ENCODE measurements around the gene EFCAB12. TPM values are rescaled to one million over a fixed set of nuclear protein-coding genes. Genes with fewer than 3 reads are reported as not detected.
A peak's percentile ranks its signal among the peaks of the same experiment; 100 is the strongest.

Gene EFCAB12
- total and polyA plus RNA-seq, 2 donors from 2014 or later = 1.2 to 3.5 TPM

GRCh38 chr3:129417326-129417725 lies 11.1 kb downstream of the EFCAB12 start:
- H3K9ac ChIP-seq (ENCODE audit: low read length in 3 of 3) = no peak overlapping the region
- H3K4me1 ChIP-seq (ENCODE audit: control insufficient read depth in 2 of 3, insufficient read depth in 2 of 3, low read depth in 1 of 3, low read length in 3 of 3) = peaks cover 0 to 11% (median 10%) of the 10 kb centered on the region in 3 donors
- H3K9me3 ChIP-seq (ENCODE audit: control insufficient read depth in 2 of 3, insufficient read depth in 1 of 3, low read length in 3 of 3) = no peaks in the 10 kb centered on the region
- DNase-seq = peak in 3 of 5 donors; percentile 12 to 90 (median 65)
- H3K36me3 ChIP-seq (ENCODE audit: control insufficient read depth in 2 of 3, insufficient read depth in 3 of 3, low read length in 3 of 3) = no peaks in the 10 kb centered on the region
- no peak overlapping the region for H3K4me3 ChIP-seq (ENCODE audit: low read length in 3 of 3)
- H3K27me3 ChIP-seq (ENCODE audit: control insufficient read depth, insufficient read depth, low read length) = no peaks in the 10 kb centered on the region
- intact Hi-C loops (cut with DNase I) = no loop called here
- H3K27ac ChIP-seq (ENCODE audit: low read depth in 2 of 2, low read length in 2 of 2) = no peak overlapping the region
- no peak for FAIRE-seq
- TF ChIP-seq, protein P1, sequence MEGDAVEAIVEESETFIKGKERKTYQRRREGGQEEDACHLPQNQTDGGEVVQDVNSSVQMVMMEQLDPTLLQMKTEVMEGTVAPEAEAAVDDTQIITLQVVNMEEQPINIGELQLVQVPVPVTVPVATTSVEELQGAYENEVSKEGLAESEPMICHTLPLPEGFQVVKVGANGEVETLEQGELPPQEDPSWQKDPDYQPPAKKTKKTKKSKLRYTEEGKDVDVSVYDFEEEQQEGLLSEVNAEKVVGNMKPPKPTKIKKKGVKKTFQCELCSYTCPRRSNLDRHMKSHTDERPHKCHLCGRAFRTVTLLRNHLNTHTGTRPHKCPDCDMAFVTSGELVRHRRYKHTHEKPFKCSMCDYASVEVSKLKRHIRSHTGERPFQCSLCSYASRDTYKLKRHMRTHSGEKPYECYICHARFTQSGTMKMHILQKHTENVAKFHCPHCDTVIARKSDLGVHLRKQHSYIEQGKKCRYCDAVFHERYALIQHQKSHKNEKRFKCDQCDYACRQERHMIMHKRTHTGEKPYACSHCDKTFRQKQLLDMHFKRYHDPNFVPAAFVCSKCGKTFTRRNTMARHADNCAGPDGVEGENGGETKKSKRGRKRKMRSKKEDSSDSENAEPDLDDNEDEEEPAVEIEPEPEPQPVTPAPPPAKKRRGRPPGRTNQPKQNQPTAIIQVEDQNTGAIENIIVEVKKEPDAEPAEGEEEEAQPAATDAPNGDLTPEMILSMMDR (IDR thresholded peaks at IDR 0.05; ENCODE audit: borderline replicate concordance, extremely low read depth, insufficient read depth) = no peak

- Histone ChIP-seq H3K27ac (ENCODE audit: low read depth in 2 of 2, low read length in 2 of 2) (no peak overlapping the region), H3K36me3 (ENCODE audit: control insufficient read depth in 2 of 3, insufficient read depth in 3 of 3, low read length in 3 of 3) (no peaks in the 10 kb centered on the region), H3K9me3 (ENCODE audit: control insufficient read depth in 2 of 3, insufficient read depth in 1 of 3, low read length in 3 of 3) (no peaks in the 10 kb centered on the region), H3K4me3 (ENCODE audit: low read length in 3 of 3) (no peak overlapping the region), H3K27me3 (ENCODE audit: control insufficient read depth, insufficient read depth, low read length) (no peaks in the 10 kb centered on the region), H3K4me1 (ENCODE audit: control insufficient read depth in 2 of 3, insufficient read depth in 2 of 3, low read depth in 1 of 3, low read length in 3 of 3) (peaks cover 0 to 11% (median 10%) of the 10 kb centered on the region in 3 donors), H3K9ac (ENCODE audit: low read length in 3 of 3) (no peak overlapping the region)
- FAIRE-seq (no peak), DNase-seq (peak in 1 of 5 donors; percentile 4)
- intact Hi-C loops (cut with DNase I) = no loop called here
- TF ChIP-seq, protein P1 (IDR thresholded peaks at IDR 0.05; ENCODE audit: borderline replicate concordance, extremely low read depth, insufficient read depth) = no peak
These were observed 12.0 kb downstream of the EFCAB12 start for GRCh38 chr3:129416415-129416814.

DNA sequence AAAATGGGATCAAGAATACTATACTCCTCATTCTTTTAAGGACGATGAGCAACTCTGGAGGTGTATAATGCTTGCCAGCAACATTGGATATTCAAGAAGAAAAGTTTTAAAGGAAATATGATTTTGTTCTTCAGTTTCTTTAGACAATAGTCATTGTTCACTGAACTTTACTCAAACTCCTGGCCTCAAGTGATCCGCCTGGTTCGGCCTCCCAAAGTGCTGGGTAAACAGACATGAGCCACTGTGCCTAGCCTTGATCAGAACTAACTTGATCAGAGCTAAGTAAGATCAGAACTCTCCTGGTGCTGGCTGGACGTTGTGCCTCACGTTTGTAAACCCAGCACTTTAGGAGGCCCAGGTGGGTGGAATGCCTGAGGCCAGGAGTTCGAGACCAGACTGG lies 12.6 kb downstream of the EFCAB12 start:
- H3K9me3 ChIP-seq (ENCODE audit: control insufficient read depth in 2 of 3, insufficient read depth in 1 of 3, low read length in 3 of 3) = no peaks in the 10 kb centered on the region
- H3K4me3 ChIP-seq (ENCODE audit: low read length in 3 of 3) = no peak overlapping the region
- DNase-seq (peak in 1 of 5 donors; percentile 13), FAIRE-seq (no peak)
- H3K9ac ChIP-seq (ENCODE audit: low read length in 3 of 3) = no peak overlapping the region
- H3K36me3 ChIP-seq (ENCODE audit: control insufficient read depth in 2 of 3, insufficient read depth in 3 of 3, low read length in 3 of 3) = no peaks in the 10 kb centered on the region
- H3K27me3 ChIP-seq (ENCODE audit: control insufficient read depth, insufficient read depth, low read length) = no peaks in the 10 kb centered on the region
- TF ChIP-seq, protein P1 (IDR thresholded peaks at IDR 0.05; ENCODE audit: borderline replicate concordance, extremely low read depth, insufficient read depth) = no peak
- H3K4me1 ChIP-seq (ENCODE audit: control insufficient read depth in 2 of 3, insufficient read depth in 2 of 3, low read depth in 1 of 3, low read length in 3 of 3) = peaks cover 0 to 11% (median 10%) of the 10 kb centered on the region in 3 donors
- no peak overlapping the region for H3K27ac ChIP-seq (ENCODE audit: low read depth in 2 of 2, low read length in 2 of 2)
- intact Hi-C loops (cut with DNase I) = no loop called here

GRCh38 chr3:129415378-129415777 lies 13.1 kb downstream of the EFCAB12 start:
- H3K27me3 ChIP-seq (ENCODE audit: control insufficient read depth, insufficient read depth, low read length) = no peaks in the 10 kb centered on the region
- DNase-seq = peak in 1 of 5 donors; percentile 13
- no peak overlapping the region for H3K9ac ChIP-seq (ENCODE audit: low read length in 3 of 3)
- H3K27ac ChIP-seq (ENCODE audit: low read depth in 2 of 2, low read length in 2 of 2) = no peak overlapping the region
- no peak overlapping the region for H3K4me3 ChIP-seq (ENCODE audit: low read length in 3 of 3)
- TF ChIP-seq, protein P1 (IDR thresholded peaks at IDR 0.05; ENCODE audit: borderline replicate concordance, extremely low read depth, insufficient read depth) = no peak
- intact Hi-C loops (cut with DNase I) = no loop called here
- no peaks in the 10 kb centered on the region for H3K9me3 ChIP-seq (ENCODE audit: control insufficient read depth in 2 of 3, insufficient read depth in 1 of 3, low read length in 3 of 3)
- peaks cover 0 to 11% (median 10%) of the 10 kb centered on the region in 3 donors for H3K4me1 ChIP-seq (ENCODE audit: control insufficient read depth in 2 of 3, insufficient read depth in 2 of 3, low read depth in 1 of 3, low read length in 3 of 3)
- H3K36me3 ChIP-seq (ENCODE audit: control insufficient read depth in 2 of 3, insufficient read depth in 3 of 3, low read length in 3 of 3) = no peaks in the 10 kb centered on the region
- no peak for FAIRE-seq

Data from kidney (tissue), 14 donors.